H9 (cell line): ENCODE results near the gene MAJIN. TPM values are rescaled to one million over a fixed set of nuclear protein-coding genes. Genes with fewer than 3 reads are reported as not detected.

Experiments used
- DNase-seq: peaks from one replicate; pipeline ENCODE4 v3.0.0-alpha.2; 2017
- H2AFZ ChIP-seq: one replicate; pipeline ENCODE4 v1.6.1; 2013; ENCODE audit warnings: mild to moderate bottlenecking, low read length, control low read depth, moderate library complexity
- H2AK5ac ChIP-seq: 2 replicates; pipeline ENCODE4 v1.6.1; 2013; ENCODE audit warnings: low read length, control low read depth, mixed read lengths; ENCODE audit not compliant: insufficient read length
- H2BK120ac ChIP-seq: one replicate; pipeline ENCODE4 v1.6.1; 2013; ENCODE audit warnings: low read depth, mild to moderate bottlenecking, low read length, control low read depth, inconsistent platforms; ENCODE audit not compliant: poor library complexity, severe bottlenecking
- H2BK12ac ChIP-seq: 2 replicates; pipeline ENCODE4 v1.6.1; 2013; ENCODE audit warnings: low read length, control low read depth, mixed read lengths, low read depth; ENCODE audit not compliant: insufficient read length
- H2BK15ac ChIP-seq: 2 replicates; pipeline ENCODE4 v1.6.1; 2013; ENCODE audit warnings: low read depth, low read length, control low read depth
- H2BK20ac ChIP-seq: one replicate; pipeline ENCODE4 v1.6.1; 2013; ENCODE audit warnings: low read depth, mild to moderate bottlenecking, low read length, control low read depth, inconsistent platforms; ENCODE audit not compliant: poor library complexity, severe bottlenecking
- H2BK5ac ChIP-seq: 2 replicates; pipeline ENCODE4 v1.6.1; 2013; ENCODE audit warnings: low read length, control low read depth, mixed read lengths; ENCODE audit not compliant: insufficient read length
- H3K14ac ChIP-seq: 2 replicates; pipeline ENCODE4 v1.6.1; 2013; ENCODE audit warnings: low read length, control low read depth; ENCODE audit not compliant: insufficient read depth
- H3K18ac ChIP-seq: 2 replicates; pipeline ENCODE4 v1.6.1; 2013; ENCODE audit warnings: low read depth, mild to moderate bottlenecking, mixed read lengths, low read length, control low read depth; ENCODE audit not compliant: insufficient read length
- H3K23ac ChIP-seq: 2 replicates; pipeline ENCODE4 v1.6.1; 2013; ENCODE audit warnings: low read length, control low read depth, mixed read lengths, low read depth; ENCODE audit not compliant: insufficient read length
- H3K23me2 ChIP-seq: 2 replicates; pipeline ENCODE4 v1.6.1; 2013; ENCODE audit warnings: low read depth, mild to moderate bottlenecking, mixed read lengths, low read length, control low read depth; ENCODE audit not compliant: insufficient read length, poor library complexity, severe bottlenecking
- H3K27ac ChIP-seq: 2 replicates; pipeline ENCODE4 v1.5.1; 2013; ENCODE audit warnings: low read length, control low read depth, mixed read lengths, low read depth; ENCODE audit not compliant: insufficient read length
- H3K27me3 ChIP-seq: 2 replicates; pipeline ENCODE4 v1.6.1; 2013; ENCODE audit warnings: low read length, control low read depth, inconsistent platforms; ENCODE audit not compliant: insufficient read depth
- H3K4ac ChIP-seq: 2 replicates; pipeline ENCODE4 v1.6.1; 2013; ENCODE audit warnings: low read depth, mild to moderate bottlenecking, control low read depth, inconsistent platforms, low read length, moderate library complexity
- H3K4me1 ChIP-seq: 2 replicates; pipeline ENCODE4 v1.6.1; 2013; ENCODE audit warnings: low read length, control low read depth, inconsistent platforms; ENCODE audit not compliant: insufficient read depth
- H3K4me2 ChIP-seq: 2 replicates; pipeline ENCODE4 v1.6.1; 2013; ENCODE audit warnings: low read length, control low read depth, mixed read lengths; ENCODE audit not compliant: insufficient read length, insufficient read depth
- H3K56ac ChIP-seq: 2 replicates; pipeline ENCODE4 v1.6.1; 2013; ENCODE audit warnings: low read depth, mild to moderate bottlenecking, mixed read lengths, low read length, control low read depth; ENCODE audit not compliant: insufficient read length
- H3K79me1 ChIP-seq: 2 replicates; pipeline ENCODE4 v1.6.1; 2013; ENCODE audit warnings: low read depth, mild to moderate bottlenecking, moderate library complexity, low read length, control low read depth, inconsistent platforms; ENCODE audit not compliant: insufficient read depth, poor library complexity, severe bottlenecking
- H3K79me2 ChIP-seq: 2 replicates; pipeline ENCODE4 v1.6.1; 2013; ENCODE audit warnings: low read length, control low read depth, inconsistent platforms; ENCODE audit not compliant: insufficient read depth
- H3K9ac ChIP-seq: 2 replicates; pipeline ENCODE4 v1.6.1; 2013; ENCODE audit warnings: low read length, control low read depth, mixed read lengths; ENCODE audit not compliant: insufficient read length; ENCODE audit errors: extremely low read depth
- H3K9me3 ChIP-seq: one replicate; pipeline ENCODE4 v1.6.1; 2013; ENCODE audit warnings: low read depth, low read length, inconsistent platforms; ENCODE audit not compliant: control insufficient read depth
- H3T11ph ChIP-seq: one replicate; pipeline ENCODE4 v1.6.1; 2013; ENCODE audit warnings: mild to moderate bottlenecking, low read length, control low read depth, inconsistent platforms
- H4K20me1 ChIP-seq: one replicate; pipeline ENCODE4 v1.6.1; 2013; ENCODE audit not compliant: control insufficient read depth, insufficient read length, insufficient read depth
- H4K5ac ChIP-seq: 2 replicates; pipeline ENCODE4 v1.6.1; 2013; ENCODE audit warnings: low read depth, mild to moderate bottlenecking, mixed read lengths, low read length, control low read depth; ENCODE audit not compliant: insufficient read length
- H4K8ac ChIP-seq: replicated peaks from 2 replicates; pipeline ENCODE4 v1.6.1; 2013; ENCODE audit warnings: low read length, control low read depth, mixed read lengths, low read depth; ENCODE audit not compliant: insufficient read length
- H4K91ac ChIP-seq: 2 replicates; pipeline ENCODE4 v1.6.1; 2013; ENCODE audit warnings: low read depth, mild to moderate bottlenecking, moderate library complexity, mixed read lengths, low read length, control low read depth; ENCODE audit not compliant: insufficient read length
- H3K27ac Mint-ChIP-seq, 3 experiments: 2 replicates in 2 of 3; 3 replicates in 1 of 3; pipeline ENCODE4 v1.8.0; 2020 to 2021; ENCODE audit warnings: mixed read lengths in 3 of 3, mild to moderate bottlenecking in 1 of 3, moderate library complexity in 1 of 3
- H3K27me3 Mint-ChIP-seq: 2 replicates; pipeline ENCODE4 v1.8.0; 2021; ENCODE audit warnings: low read depth, mild to moderate bottlenecking, moderate library complexity, mixed read lengths
- H3K36me3 Mint-ChIP-seq, 3 experiments: 2 replicates in 2 of 3; 3 replicates in 1 of 3; pipeline ENCODE4 v1.8.0; 2020 to 2021; ENCODE audit warnings: low read depth in 3 of 3, mixed read lengths in 3 of 3; ENCODE audit not compliant: insufficient read depth in 1 of 3
- H3K4me1 Mint-ChIP-seq, 2 experiments: 2 replicates each; pipeline ENCODE4 v1.8.0; 2020; ENCODE audit warnings: mixed read lengths in 2 of 2
- H3K4me3 Mint-ChIP-seq, 2 experiments: 2 replicates in 1 of 2; 3 replicates in 1 of 2; pipeline ENCODE4 v1.8.0; 2020 to 2021; ENCODE audit warnings: mild to moderate bottlenecking in 2 of 2, mixed read lengths in 2 of 2, moderate library complexity in 1 of 2
- H3K9me3 Mint-ChIP-seq, 2 experiments: 2 replicates in 1 of 2; 3 replicates in 1 of 2; pipeline ENCODE4 v1.8.0; 2020; ENCODE audit warnings: mild to moderate bottlenecking in 2 of 2, mixed read lengths in 2 of 2, moderate library complexity in 1 of 2
- CTCF ChIP-seq: fragments of 200-600 bp; sonication (generic); conservative IDR thresholded peaks from 3 replicates; pipeline ENCODE4 v1.8.0; 2021; ENCODE audit warnings: antibody characterized with exemption, mild to moderate bottlenecking
- WGBS: extraction: QIAGEN DNeasy Blood & Tissue Kit; methylation state at CpG from one replicate; pipeline ENCODE4 v1.1.7; 2013; ENCODE audit warnings: missing lambda C conversion rate, low lambda C conversion rate, mixed read lengths; ENCODE audit not compliant: insufficient read length; ENCODE audit errors: extremely low coverage; 5-methylcytosine and 5-hydroxymethylcytosine counted together
- total RNA-seq: library from RNA; stranded (reverse); gene quantifications from 2 replicates; pipeline ENCODE4 v1.2.1, GENCODE V29; 2021

MAJIN gene
- total RNA-seq, 1 experiment from 2014 or later: not detected

- Mint-ChIP-seq H3K4me1 (peaks cover 16 to 40% of the 10 kb centered on the region in 2 experiments), H3K27ac (no peak overlapping the region), H3K9me3 (no peaks in the 10 kb centered on the region), H3K4me3 (no peak overlapping the region), H3K36me3 (peaks cover 0 to 4% (median 0%) of the 10 kb centered on the region in 3 experiments; a peak in 2 of 7 replicates), H3K27me3 (peaks cover 2% of the 10 kb centered on the region)
- Histone ChIP-seq H3K23me2 (peaks cover 4% of the 10 kb centered on the region), H2AK5ac (no peak overlapping the region), H3K4me1 (peaks cover 7% of the 10 kb centered on the region; the same call in 1 of the 2 replicates), H3K4ac (no peak overlapping the region), H2AFZ (no peak overlapping the region), H3K79me2 (no peaks in the 10 kb centered on the region), H4K20me1 (no peaks in the 10 kb centered on the region), H3K27ac (no peak overlapping the region), H3K27me3 (no peaks in the 10 kb centered on the region), H3K9ac (no peak overlapping the region), H3K9me3 (no peaks in the 10 kb centered on the region), H3K4me2 (no peak overlapping the region), H3T11ph (no peak overlapping the region), H3K18ac (no peak overlapping the region), H2BK120ac (no peak overlapping the region), H3K14ac (no peak overlapping the region), H4K91ac (no peak overlapping the region), H4K8ac (no peak overlapping the region), H3K56ac (no peak overlapping the region), H3K23ac (no peak overlapping the region), H4K5ac (no peak overlapping the region), H2BK20ac (no peak overlapping the region), H3K79me1 (no peaks in the 10 kb centered on the region), H2BK15ac (no peak overlapping the region), H2BK5ac (no peak overlapping the region), H2BK12ac (no peak overlapping the region)
- no peak for TF ChIP-seq CTCF
- DNase-seq: no peak
- no CpG with 5 or more reads among the region's 5 CpGs for WGBS
Measured at GRCh38 chr11:64932324-64932723, 39.6 kb downstream of the MAJIN start.
